GM23248 (cell line): ENCODE data around the gene PSMD5. TPM values are rescaled to one million over a fixed set of nuclear protein-coding genes. Genes with fewer than 3 reads are reported as not detected.

ENCODE experiments used
- DNase-seq: peaks from one replicate; pipeline ENCODE4 v3.0.0-alpha.2; 2015
- H2AFZ ChIP-seq: fragments of 200-600 bp; sonication (generic); 2 replicates; pipeline ENCODE4 v1.6.1; 2016; ENCODE audit warnings: antibody characterized with exemption
- H3F3A ChIP-seq: fragments of 200-600 bp; sonication (generic); 2 replicates; pipeline ENCODE4 v1.6.1; 2016; ENCODE audit warnings: mild to moderate bottlenecking, antibody characterized with exemption, mixed run types; ENCODE audit not compliant: insufficient read depth
- H3K27ac ChIP-seq: fragments of 200-600 bp; sonication (generic); 2 replicates; pipeline ENCODE4 v1.5.1; 2016; ENCODE audit warnings: mild to moderate bottlenecking
- H3K27me3 ChIP-seq: fragments of 200-600 bp; sonication (generic); replicated peaks from 2 replicates; pipeline ENCODE4 v1.6.1; 2016; ENCODE audit warnings: mild to moderate bottlenecking; ENCODE audit not compliant: insufficient read depth
- H3K36me3 ChIP-seq: fragments of 200-600 bp; sonication (generic); 2 replicates; pipeline ENCODE4 v1.6.1; 2016; ENCODE audit warnings: low read depth, mild to moderate bottlenecking
- H3K4me1 ChIP-seq: fragments of 200-600 bp; sonication (generic); 2 replicates; pipeline ENCODE4 v1.6.1; 2016; ENCODE audit warnings: mild to moderate bottlenecking; ENCODE audit not compliant: insufficient read depth
- H3K4me2 ChIP-seq: fragments of 200-600 bp; sonication (generic); one replicate; pipeline ENCODE4 v1.6.1; 2016; ENCODE audit warnings: mild to moderate bottlenecking; ENCODE audit not compliant: unreplicated experiment
- H3K4me3 ChIP-seq: fragments of 200-600 bp; sonication (generic); 2 replicates; pipeline ENCODE4 v1.5.1; 2016; ENCODE audit warnings: mild to moderate bottlenecking
- H3K79me2 ChIP-seq: fragments of 200-600 bp; sonication (generic); 2 replicates; pipeline ENCODE4 v1.6.1; 2016; ENCODE audit warnings: mild to moderate bottlenecking; ENCODE audit not compliant: insufficient read depth
- H3K9ac ChIP-seq: fragments of 200-600 bp; sonication (generic); 2 replicates; pipeline ENCODE4 v1.6.1; 2016; ENCODE audit warnings: mild to moderate bottlenecking
- H3K9me2 ChIP-seq: fragments of 200-600 bp; sonication (generic); 2 replicates; pipeline ENCODE4 v1.6.1; 2016; ENCODE audit warnings: mixed run types, mild to moderate bottlenecking, moderate library complexity; ENCODE audit not compliant: insufficient read depth
- H3K9me3 ChIP-seq: fragments of 200-600 bp; sonication (generic); one replicate; pipeline ENCODE4 v1.6.1; 2017; ENCODE audit warnings: low read depth
- H4K20me1 ChIP-seq: fragments of 200-600 bp; sonication (generic); 2 replicates; pipeline ENCODE4 v1.6.0; 2016; ENCODE audit not compliant: insufficient read depth
- EZH2 ChIP-seq: fragments of 200-600 bp; sonication (generic); IDR thresholded peaks from 2 replicates; pipeline ENCODE4 v1.6.1; 2018; ENCODE audit warnings: antibody characterized with exemption, mild to moderate bottlenecking; ENCODE audit not compliant: insufficient read depth, poor library complexity, severe bottlenecking
- EZH2phosphoT487 ChIP-seq: fragments of 200-600 bp; sonication (generic); IDR thresholded peaks from 2 replicates; pipeline ENCODE4 v1.6.1; 2018; ENCODE audit warnings: antibody characterized with exemption, moderate library complexity, mild to moderate bottlenecking, low read depth; ENCODE audit not compliant: insufficient read depth
- WGBS, 2 experiments: methylation state at CpG; one replicate each; pipeline ENCODE4 v1.1.6; 2015 to 2017; ENCODE audit warnings: low lambda C conversion rate in 2 of 2, low coverage in 1 of 2; ENCODE audit errors: missing lambda C conversion rate in 2 of 2; 5-methylcytosine and 5-hydroxymethylcytosine counted together
- in situ Hi-C: fragments of 300-500 bp; cut with MboI; formaldehyde crosslinking; loops from 2 replicates; pipeline ENCODE4 v1.15.0; 2020
- polyA plus RNA-seq: library from polyadenylated mRNA; unstranded; fragments of >200 nt; fragmentation: Nextera tagmentation; extraction: Ambion mirVana; gene quantifications from 2 replicates; pipeline ENCODE4 v1.2.1, GENCODE V29; 2016
- total RNA-seq: library from RNA; depleted of rRNA; stranded (reverse); fragments of >200 nt; shearing (Covaris generic); gene quantifications from 2 replicates; pipeline ENCODE4 v1.2.3, GENCODE V29; 2014

The PSMD5 gene
- total and polyA plus RNA-seq, 2 experiments from 2014 or later = 37.2 to 43.3 TPM

DNA sequence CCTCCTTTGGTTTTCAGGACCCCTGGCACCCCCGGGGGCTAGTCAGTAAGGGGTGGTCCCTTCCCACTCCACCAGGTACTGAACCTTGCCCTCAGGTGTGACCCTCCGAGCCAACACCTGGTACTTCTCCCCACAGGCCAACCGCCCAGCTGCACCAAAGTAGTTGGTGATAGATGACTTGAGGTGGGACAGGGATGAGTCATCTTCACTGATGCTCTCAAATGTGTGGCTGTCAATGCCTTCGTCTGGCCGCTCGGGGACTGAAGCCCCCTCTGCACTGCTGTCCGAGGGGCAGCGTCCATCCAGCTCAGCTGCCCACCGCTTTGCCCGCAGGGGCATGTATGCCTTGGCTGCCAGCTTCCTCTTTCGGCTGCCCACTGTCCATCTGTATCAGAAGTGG, 15.2 kb upstream of the PSMD5 start:
- Histone ChIP-seq H3K9ac (no peak overlapping the region), H4K20me1 (no peaks in the 10 kb centered on the region), H3K79me2 (no peaks in the 10 kb centered on the region), H2AFZ (no peak overlapping the region), H3K4me2 (no peak overlapping the region), H3K4me1 (no peaks in the 10 kb centered on the region), H3K27me3 (no peaks in the 10 kb centered on the region), H3K9me2 (no peaks in the 10 kb centered on the region), H3K9me3 (no peaks in the 10 kb centered on the region), H3F3A (no peaks in the 10 kb centered on the region), H3K4me3 (no peak overlapping the region), H3K36me3 (0 out of 2 replicates have a peak, but pooled peaks cover 4% of the 10 kb centered on the region), H3K27ac (no peak overlapping the region)
- no peak for DNase-seq
- in situ Hi-C loops = no loop called here
- no peak for TF ChIP-seq EZH2phosphoT487
- no peak for TF ChIP-seq EZH2
- 95 to 97% methylated on average over 11 of the region's 11 CpGs for WGBS, 2 experiments

DNA sequence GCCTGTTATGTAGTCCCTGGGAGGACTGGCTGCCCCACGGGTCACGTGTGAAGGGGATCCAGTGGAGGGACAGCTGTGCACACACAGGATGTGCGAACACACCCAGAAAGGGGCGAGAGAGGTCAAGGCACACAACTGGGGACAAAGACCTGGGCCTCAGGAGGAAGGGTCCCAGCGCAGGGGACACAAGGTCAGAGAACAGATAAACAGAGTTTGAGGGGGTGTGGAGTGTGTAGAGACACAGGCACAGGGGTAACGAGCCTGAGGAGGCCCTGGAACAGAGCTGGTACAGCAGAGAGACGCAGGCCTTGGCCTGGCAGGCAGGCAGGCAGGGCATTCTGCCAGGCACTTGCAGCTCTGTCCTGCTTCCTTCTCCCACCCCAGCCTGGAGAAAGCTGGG, 14.8 kb upstream of the PSMD5 start:
- Histone ChIP-seq H3K9me2 (no peaks in the 10 kb centered on the region), H3K9ac (no peak overlapping the region), H3K4me1 (no peaks in the 10 kb centered on the region), H3F3A (no peaks in the 10 kb centered on the region), H3K79me2 (no peaks in the 10 kb centered on the region), H3K9me3 (no peaks in the 10 kb centered on the region), H3K4me2 (no peak overlapping the region), H3K27ac (no peak overlapping the region), H3K27me3 (no peaks in the 10 kb centered on the region), H3K4me3 (no peak overlapping the region), H3K36me3 (0 out of 2 replicates have a peak, but pooled peaks cover 4% of the 10 kb centered on the region), H2AFZ (no peak overlapping the region), H4K20me1 (no peaks in the 10 kb centered on the region)
- TF ChIP-seq EZH2 = no peak
- TF ChIP-seq EZH2phosphoT487 = no peak
- in situ Hi-C loops = no loop called here
- no peak for DNase-seq
- WGBS, 2 experiments = 87 to 88% methylated on average over 7 of the region's 7 CpGs

DNA sequence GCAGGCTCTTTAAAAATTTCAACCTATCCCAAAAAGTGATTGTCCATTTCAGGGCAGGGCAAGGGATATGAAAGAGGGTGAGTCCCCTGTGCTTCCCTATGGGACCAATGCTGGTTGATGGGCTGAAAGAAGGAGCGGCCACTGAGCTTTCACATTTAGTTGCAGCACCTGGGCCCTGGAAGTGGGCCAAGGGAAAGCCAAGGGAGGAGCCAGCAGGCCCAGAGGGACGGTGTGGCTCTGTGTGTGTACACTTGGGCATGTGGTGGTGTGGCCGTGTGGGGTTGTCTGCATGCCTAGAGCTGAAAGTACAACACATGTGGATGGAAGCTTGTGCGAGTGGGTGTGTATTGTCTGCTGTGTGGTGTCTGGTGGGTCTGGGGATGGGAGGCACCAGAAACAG, 14.0 kb upstream of the PSMD5 start:
- Histone ChIP-seq H3K79me2 (no peaks in the 10 kb centered on the region), H3K4me3 (no peak overlapping the region), H3K9ac (no peak overlapping the region), H3K9me3 (no peaks in the 10 kb centered on the region), H3F3A (no peaks in the 10 kb centered on the region), H3K4me2 (no peak overlapping the region), H3K4me1 (no peaks in the 10 kb centered on the region), H3K27me3 (no peaks in the 10 kb centered on the region), H3K36me3 (0 out of 2 replicates have a peak, but pooled peaks cover 4% of the 10 kb centered on the region), H4K20me1 (no peaks in the 10 kb centered on the region), H3K27ac (no peak overlapping the region), H2AFZ (no peak overlapping the region), H3K9me2 (no peaks in the 10 kb centered on the region)
- DNase-seq = no peak
- in situ Hi-C loops = no loop called here
- 73 to 74% methylated on average over 4 of the region's 4 CpGs for WGBS, 2 experiments
- no peak for TF ChIP-seq EZH2
- TF ChIP-seq EZH2phosphoT487 = no peak

DNA sequence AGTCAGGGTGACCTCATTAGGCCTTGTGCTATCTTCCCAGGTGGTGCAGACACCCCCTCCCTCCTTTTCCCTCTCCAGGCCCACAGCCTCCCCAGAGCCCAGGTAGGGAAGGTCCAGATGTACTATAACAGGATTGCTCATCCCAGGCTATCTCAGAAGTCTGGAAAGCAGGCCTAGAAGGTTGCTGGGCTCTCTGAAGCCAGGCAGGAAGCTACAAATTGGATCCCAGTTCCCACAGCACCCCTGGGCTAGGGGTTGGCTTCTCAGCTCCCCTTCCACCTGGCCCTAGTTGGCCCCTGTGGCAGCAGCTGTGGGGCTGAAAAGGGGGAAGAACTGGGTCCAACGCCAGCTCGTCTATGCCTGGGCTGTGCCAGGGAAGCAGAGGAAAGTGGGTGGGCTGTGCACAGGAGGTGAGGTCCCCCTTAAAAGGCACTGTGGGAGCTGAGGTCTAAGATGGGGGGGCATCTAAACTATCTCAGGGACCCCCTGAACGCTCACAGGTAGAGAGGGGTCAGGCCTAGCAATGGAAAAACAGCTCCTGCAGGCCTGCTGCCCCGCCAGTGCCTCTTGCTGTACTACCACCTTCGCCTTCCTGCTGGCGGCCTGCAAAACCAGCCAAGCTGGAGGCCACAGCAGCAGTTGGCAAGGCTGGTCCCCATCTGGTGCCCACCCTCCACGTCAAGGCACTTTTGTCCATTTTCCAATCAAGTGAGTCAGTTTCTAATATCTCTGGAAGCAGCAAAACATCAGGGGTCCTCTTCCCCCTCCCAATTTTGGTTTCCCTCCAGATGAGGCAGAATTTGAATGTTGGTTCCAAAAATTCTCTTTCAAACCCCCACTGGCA, 13.3 kb upstream of the PSMD5 start:
- WGBS, 2 experiments = 77 to 78% methylated on average over 7 of the region's 7 CpGs
- H3K79me2 ChIP-seq = no peaks in the 10 kb centered on the region
- H3K9me2 ChIP-seq = no peaks in the 10 kb centered on the region
- H3K4me2 ChIP-seq = no peak overlapping the region
- H3F3A ChIP-seq = no peaks in the 10 kb centered on the region
- H4K20me1 ChIP-seq = no peaks in the 10 kb centered on the region
- no peaks in the 10 kb centered on the region for H3K4me1 ChIP-seq
- no peak for TF ChIP-seq EZH2phosphoT487
- no peak for TF ChIP-seq EZH2
- 0 out of 2 replicates have a peak, but pooled peaks cover 4% of the 10 kb centered on the region for H3K36me3 ChIP-seq
- no peaks in the 10 kb centered on the region for H3K27me3 ChIP-seq
- in situ Hi-C loops = no loop called here
- H3K9ac ChIP-seq = no peak overlapping the region
- no peak overlapping the region for H2AFZ ChIP-seq
- H3K27ac ChIP-seq = no peak overlapping the region
- DNase-seq = no peak
- H3K9me3 ChIP-seq = no peaks in the 10 kb centered on the region
- H3K4me3 ChIP-seq = no peak overlapping the region
